H9 (cell line): ENCODE results near the gene RPL29. TPM values are rescaled to one million over a fixed set of nuclear protein-coding genes. Genes with fewer than 3 reads are reported as not detected.
A peak's percentile ranks its signal among the peaks of the same experiment; 100 is the strongest.

Source experiments
- DNase-seq: peaks from one replicate; pipeline ENCODE4 v3.0.0-alpha.2; 2017
- H2AFZ ChIP-seq: one replicate; pipeline ENCODE4 v1.6.1; 2013; ENCODE audit warnings: mild to moderate bottlenecking, low read length, control low read depth, moderate library complexity
- H2AK5ac ChIP-seq: 2 replicates; pipeline ENCODE4 v1.6.1; 2013; ENCODE audit warnings: low read length, control low read depth, mixed read lengths; ENCODE audit not compliant: insufficient read length
- H2BK120ac ChIP-seq: one replicate; pipeline ENCODE4 v1.6.1; 2013; ENCODE audit warnings: low read depth, mild to moderate bottlenecking, low read length, control low read depth, inconsistent platforms; ENCODE audit not compliant: poor library complexity, severe bottlenecking
- H2BK12ac ChIP-seq: 2 replicates; pipeline ENCODE4 v1.6.1; 2013; ENCODE audit warnings: low read length, control low read depth, mixed read lengths, low read depth; ENCODE audit not compliant: insufficient read length
- H2BK15ac ChIP-seq: 2 replicates; pipeline ENCODE4 v1.6.1; 2013; ENCODE audit warnings: low read depth, low read length, control low read depth
- H2BK20ac ChIP-seq: one replicate; pipeline ENCODE4 v1.6.1; 2013; ENCODE audit warnings: low read depth, mild to moderate bottlenecking, low read length, control low read depth, inconsistent platforms; ENCODE audit not compliant: poor library complexity, severe bottlenecking
- H2BK5ac ChIP-seq: 2 replicates; pipeline ENCODE4 v1.6.1; 2013; ENCODE audit warnings: low read length, control low read depth, mixed read lengths; ENCODE audit not compliant: insufficient read length
- H3K14ac ChIP-seq: 2 replicates; pipeline ENCODE4 v1.6.1; 2013; ENCODE audit warnings: low read length, control low read depth; ENCODE audit not compliant: insufficient read depth
- H3K18ac ChIP-seq: 2 replicates; pipeline ENCODE4 v1.6.1; 2013; ENCODE audit warnings: low read depth, mild to moderate bottlenecking, mixed read lengths, low read length, control low read depth; ENCODE audit not compliant: insufficient read length
- H3K23ac ChIP-seq: 2 replicates; pipeline ENCODE4 v1.6.1; 2013; ENCODE audit warnings: low read length, control low read depth, mixed read lengths, low read depth; ENCODE audit not compliant: insufficient read length
- H3K23me2 ChIP-seq: 2 replicates; pipeline ENCODE4 v1.6.1; 2013; ENCODE audit warnings: low read depth, mild to moderate bottlenecking, mixed read lengths, low read length, control low read depth; ENCODE audit not compliant: insufficient read length, poor library complexity, severe bottlenecking
- H3K27ac ChIP-seq: 2 replicates; pipeline ENCODE4 v1.5.1; 2013; ENCODE audit warnings: low read length, control low read depth, mixed read lengths, low read depth; ENCODE audit not compliant: insufficient read length
- H3K27me3 ChIP-seq: 2 replicates; pipeline ENCODE4 v1.6.1; 2013; ENCODE audit warnings: low read length, control low read depth, inconsistent platforms; ENCODE audit not compliant: insufficient read depth
- H3K4ac ChIP-seq: 2 replicates; pipeline ENCODE4 v1.6.1; 2013; ENCODE audit warnings: low read depth, mild to moderate bottlenecking, control low read depth, inconsistent platforms, low read length, moderate library complexity
- H3K4me1 ChIP-seq: 2 replicates; pipeline ENCODE4 v1.6.1; 2013; ENCODE audit warnings: low read length, control low read depth, inconsistent platforms; ENCODE audit not compliant: insufficient read depth
- H3K4me2 ChIP-seq: 2 replicates; pipeline ENCODE4 v1.6.1; 2013; ENCODE audit warnings: low read length, control low read depth, mixed read lengths; ENCODE audit not compliant: insufficient read length, insufficient read depth
- H3K56ac ChIP-seq: 2 replicates; pipeline ENCODE4 v1.6.1; 2013; ENCODE audit warnings: low read depth, mild to moderate bottlenecking, mixed read lengths, low read length, control low read depth; ENCODE audit not compliant: insufficient read length
- H3K79me1 ChIP-seq: 2 replicates; pipeline ENCODE4 v1.6.1; 2013; ENCODE audit warnings: low read depth, mild to moderate bottlenecking, moderate library complexity, low read length, control low read depth, inconsistent platforms; ENCODE audit not compliant: insufficient read depth, poor library complexity, severe bottlenecking
- H3K79me2 ChIP-seq: 2 replicates; pipeline ENCODE4 v1.6.1; 2013; ENCODE audit warnings: low read length, control low read depth, inconsistent platforms; ENCODE audit not compliant: insufficient read depth
- H3K9ac ChIP-seq: 2 replicates; pipeline ENCODE4 v1.6.1; 2013; ENCODE audit warnings: low read length, control low read depth, mixed read lengths; ENCODE audit not compliant: insufficient read length; ENCODE audit errors: extremely low read depth
- H3K9me3 ChIP-seq: one replicate; pipeline ENCODE4 v1.6.1; 2013; ENCODE audit warnings: low read depth, low read length, inconsistent platforms; ENCODE audit not compliant: control insufficient read depth
- H3T11ph ChIP-seq: one replicate; pipeline ENCODE4 v1.6.1; 2013; ENCODE audit warnings: mild to moderate bottlenecking, low read length, control low read depth, inconsistent platforms
- H4K20me1 ChIP-seq: one replicate; pipeline ENCODE4 v1.6.1; 2013; ENCODE audit not compliant: control insufficient read depth, insufficient read length, insufficient read depth
- H4K5ac ChIP-seq: 2 replicates; pipeline ENCODE4 v1.6.1; 2013; ENCODE audit warnings: low read depth, mild to moderate bottlenecking, mixed read lengths, low read length, control low read depth; ENCODE audit not compliant: insufficient read length
- H4K8ac ChIP-seq: replicated peaks from 2 replicates; pipeline ENCODE4 v1.6.1; 2013; ENCODE audit warnings: low read length, control low read depth, mixed read lengths, low read depth; ENCODE audit not compliant: insufficient read length
- H4K91ac ChIP-seq: 2 replicates; pipeline ENCODE4 v1.6.1; 2013; ENCODE audit warnings: low read depth, mild to moderate bottlenecking, moderate library complexity, mixed read lengths, low read length, control low read depth; ENCODE audit not compliant: insufficient read length
- H3K27ac Mint-ChIP-seq, 3 experiments: 2 replicates in 2 of 3; 3 replicates in 1 of 3; pipeline ENCODE4 v1.8.0; 2020 to 2021; ENCODE audit warnings: mixed read lengths in 3 of 3, mild to moderate bottlenecking in 1 of 3, moderate library complexity in 1 of 3
- H3K27me3 Mint-ChIP-seq: 2 replicates; pipeline ENCODE4 v1.8.0; 2021; ENCODE audit warnings: low read depth, mild to moderate bottlenecking, moderate library complexity, mixed read lengths
- H3K36me3 Mint-ChIP-seq, 3 experiments: 2 replicates in 2 of 3; 3 replicates in 1 of 3; pipeline ENCODE4 v1.8.0; 2020 to 2021; ENCODE audit warnings: low read depth in 3 of 3, mixed read lengths in 3 of 3; ENCODE audit not compliant: insufficient read depth in 1 of 3
- H3K4me1 Mint-ChIP-seq, 2 experiments: 2 replicates each; pipeline ENCODE4 v1.8.0; 2020; ENCODE audit warnings: mixed read lengths in 2 of 2
- H3K4me3 Mint-ChIP-seq, 2 experiments: 2 replicates in 1 of 2; 3 replicates in 1 of 2; pipeline ENCODE4 v1.8.0; 2020 to 2021; ENCODE audit warnings: mild to moderate bottlenecking in 2 of 2, mixed read lengths in 2 of 2, moderate library complexity in 1 of 2
- H3K9me3 Mint-ChIP-seq, 2 experiments: 2 replicates in 1 of 2; 3 replicates in 1 of 2; pipeline ENCODE4 v1.8.0; 2020; ENCODE audit warnings: mild to moderate bottlenecking in 2 of 2, mixed read lengths in 2 of 2, moderate library complexity in 1 of 2
- CTCF ChIP-seq: fragments of 200-600 bp; sonication (generic); conservative IDR thresholded peaks from 3 replicates; pipeline ENCODE4 v1.8.0; 2021; ENCODE audit warnings: antibody characterized with exemption, mild to moderate bottlenecking
- WGBS: extraction: QIAGEN DNeasy Blood & Tissue Kit; methylation state at CpG from one replicate; pipeline ENCODE4 v1.1.7; 2013; ENCODE audit warnings: missing lambda C conversion rate, low lambda C conversion rate, mixed read lengths; ENCODE audit not compliant: insufficient read length; ENCODE audit errors: extremely low coverage; 5-methylcytosine and 5-hydroxymethylcytosine counted together
- total RNA-seq: library from RNA; stranded (reverse); gene quantifications from 2 replicates; pipeline ENCODE4 v1.2.1, GENCODE V29; 2021

RPL29 gene
- total RNA-seq, 1 experiment from 2014 or later: 1,592 TPM

GRCh38 chr3:52044869-52045619, 49.3 kb upstream of the RPL29 start:
- H4K5ac ChIP-seq: no peak overlapping the region
- H2BK5ac ChIP-seq: no peak overlapping the region
- peaks cover 2 to 12% (median 10%) of the 10 kb centered on the region in 3 experiments; a peak in 6 of 7 replicates for H3K36me3 Mint-ChIP-seq
- no peaks in the 10 kb centered on the region; a peak in 1 of 5 replicates for H3K9me3 Mint-ChIP-seq
- no peak overlapping the region for H3K56ac ChIP-seq
- no peak overlapping the region for H2BK12ac ChIP-seq
- no peaks in the 10 kb centered on the region for H3K9me3 ChIP-seq
- no peak overlapping the region for H3T11ph ChIP-seq
- no peak overlapping the region for H3K4me3 Mint-ChIP-seq
- H2BK20ac ChIP-seq: no peak overlapping the region
- no peaks in the 10 kb centered on the region; the same call in 1 of the 2 replicates for H3K4me1 ChIP-seq
- H3K79me2 ChIP-seq: no peaks in the 10 kb centered on the region
- peaks cover 15 to 25% of the 10 kb centered on the region in 2 experiments for H3K4me1 Mint-ChIP-seq
- H3K23me2 ChIP-seq: no peaks in the 10 kb centered on the region
- no peak overlapping the region for H3K4ac ChIP-seq
- no peak overlapping the region for H3K23ac ChIP-seq
- WGBS: no CpG with 5 or more reads among the region's 18 CpGs
- TF ChIP-seq CTCF: peak; percentile 43; the same call in 2 of the 3 replicates
- H4K20me1 ChIP-seq: no peaks in the 10 kb centered on the region
- peaks cover 2% of the 10 kb centered on the region for H3K27me3 Mint-ChIP-seq
- no peaks in the 10 kb centered on the region for H3K79me1 ChIP-seq
- no peak overlapping the region for H3K9ac ChIP-seq
- no peak overlapping the region for H2AK5ac ChIP-seq
- peak overlapping the region; percentile 63 to 95 (median 64); a peak in 5 of 7 replicates for H3K27ac Mint-ChIP-seq
- H2BK120ac ChIP-seq: no peak overlapping the region
- H4K8ac ChIP-seq: no peak overlapping the region
- H3K18ac ChIP-seq: peak overlapping the region; percentile 1
- H3K4me2 ChIP-seq: no peak overlapping the region
- H3K27ac ChIP-seq: no peak overlapping the region
- no peak overlapping the region for H4K91ac ChIP-seq
- H2AFZ ChIP-seq: no peak overlapping the region
- H2BK15ac ChIP-seq: no peak overlapping the region
- peak overlapping the region; percentile 16; the same call in 1 of the 2 replicates for H3K14ac ChIP-seq
- peak; percentile 65 for DNase-seq
- H3K27me3 ChIP-seq: no peaks in the 10 kb centered on the region
